GM12878 (cell line): Measurements from ENCODE around the gene WWOX. TPM values are rescaled to one million over a fixed set of nuclear protein-coding genes. Genes with fewer than 3 reads are reported as not detected.

Experiments
- ATAC-seq: fragments of 200-7000 bp; cut with Tn5 transposase; 3 replicates; pipeline ENCODE4 v1.9.1; 2020; ENCODE audit warnings: mild to moderate bottlenecking, moderate library complexity
- BruUV-seq: library from RNA; stranded (reverse); fragments of 400-500 nt; replicated peaks from 2 replicates; lab custom pipeline; 2021; lab: Mats Ljungman, UMichigan
- CTCF ChIA-PET: fragments of 300-600 bp; sonication (Branson Sonifier 250); formaldehyde crosslinking; extraction: SDS; loops from one replicate; lab custom pipeline; 2021; ENCODE audit warnings: inconsistent platforms; lab: Yijun Ruan, JAX
- POLR2A ChIA-PET: fragments of 350-600 bp; formaldehyde crosslinking; extraction: SDS; loops from one replicate; lab custom pipeline; 2021; ENCODE audit warnings: inconsistent platforms; lab: Charles Lee
- RAD21 ChIA-PET: fragments of 300-600 bp; sonication (Branson Sonifier 250); formaldehyde crosslinking; loops from one replicate; lab custom pipeline; 2023; ENCODE audit warnings: antibody characterized with exemption; ENCODE audit not compliant: unreplicated experiment; lab: Charles Lee
- SMC1A ChIA-PET: fragments of 300-600 bp; sonication (Branson Sonifier 250); formaldehyde crosslinking; loops from one replicate; lab custom pipeline; 2023; ENCODE audit not compliant: unreplicated experiment, uncharacterized antibody; lab: Charles Lee
- DNase-seq: peaks from one replicate; pipeline ENCODE4 v3.0.0-alpha.2; 2011; ENCODE audit warnings: low read depth, low spot score
- FAIRE-seq: peaks from 3 replicates; lab custom pipeline; 2011; peaks lifted over from hg19 to GRCh38; lab: Jason Lieb, UNC
- H2AFZ ChIP-seq: 2 replicates; pipeline ENCODE4 v1.6.0; 2011; ENCODE audit warnings: low read depth, low read length, control low read depth; ENCODE audit not compliant: control insufficient read depth
- H3K27ac ChIP-seq: 2 replicates; pipeline ENCODE4 v1.5.1; 2011; ENCODE audit warnings: control low read depth; ENCODE audit not compliant: control insufficient read depth, insufficient read depth
- H3K27me3 ChIP-seq, 2 experiments: replicated peaks in 1 of 2; 2 replicates each; pipeline versions ENCODE4 v1.6.0 to v1.6.1; 2011; ENCODE audit warnings: low read length in 1 of 2; ENCODE audit not compliant: control insufficient read depth in 2 of 2, insufficient read depth in 2 of 2
- H3K36me3 ChIP-seq, 2 experiments: 2 replicates each; pipeline ENCODE4 v1.5.1; 2011; ENCODE audit warnings: low read length in 1 of 2; ENCODE audit not compliant: control insufficient read depth in 2 of 2, insufficient read depth in 2 of 2
- H3K4me1 ChIP-seq: 2 replicates; pipeline ENCODE4 v1.6.1; 2011; ENCODE audit warnings: mild to moderate bottlenecking, low read length, moderate library complexity, mixed read lengths; ENCODE audit not compliant: control insufficient read depth, insufficient read depth
- H3K4me2 ChIP-seq: 2 replicates; pipeline ENCODE4 v1.6.0; 2011; ENCODE audit warnings: control low read depth; ENCODE audit not compliant: control insufficient read depth, insufficient read depth
- H3K4me3 ChIP-seq: fragments of 200-600 bp; sonication (generic); 2 replicates; pipeline ENCODE4 v1.5.1; 2016
- H3K79me2 ChIP-seq: 2 replicates; pipeline ENCODE4 v1.6.0; 2011; ENCODE audit warnings: low read length; ENCODE audit not compliant: control insufficient read depth, insufficient read depth
- H3K9ac ChIP-seq: 2 replicates; pipeline ENCODE4 v1.8.0; 2011; ENCODE audit warnings: low read length, control low read depth, mixed read lengths; ENCODE audit not compliant: control insufficient read depth, insufficient read depth
- H3K9me3 ChIP-seq: replicated peaks from 3 replicates; pipeline ENCODE4 v1.5.1; 2011; ENCODE audit warnings: mild to moderate bottlenecking, low read length; ENCODE audit not compliant: control insufficient read depth, insufficient read depth
- H4K20me1 ChIP-seq: 2 replicates; pipeline ENCODE4 v1.6.0; 2011; ENCODE audit not compliant: control insufficient read depth, insufficient read depth
- BMI1 ChIP-seq: fragments of 450-650 bp; IDR thresholded peaks from 2 replicates; pipeline ENCODE4 v1.6.1; 2016; ENCODE audit warnings: mild to moderate bottlenecking, moderate library complexity, borderline replicate concordance
- CEBPB ChIP-seq, 2 experiments: fragments of 150-350 bp in 1 of 2; IDR thresholded peaks; 2 replicates each; pipeline ENCODE4 v1.6.1; 2012 to 2014; ENCODE audit warnings: low read depth in 2 of 2, low read length in 2 of 2, borderline replicate concordance in 1 of 2, inconsistent platforms in 1 of 2
- EP300 ChIP-seq, 2 experiments: fragments of 150-350 bp in 1 of 2; IDR thresholded peaks; 2 replicates each; pipeline ENCODE4 v1.6.1; 2011 to 2012; ENCODE audit warnings: low read depth in 2 of 2, low read length in 2 of 2, borderline replicate concordance in 1 of 2, improper control_type of control experiment in 1 of 2, inconsistent platforms in 1 of 2; ENCODE audit not compliant: control insufficient read depth in 1 of 2
- IRF4 ChIP-seq: IDR thresholded peaks from 2 replicates; pipeline ENCODE4 v1.6.1; 2011; ENCODE audit warnings: low read depth, low read length
- MTA2 ChIP-seq: fragments of 450-650 bp; IDR thresholded peaks from 2 replicates; pipeline ENCODE4 v1.6.1; 2016; ENCODE audit warnings: low read depth, mild to moderate bottlenecking, moderate library complexity
- NBN ChIP-seq: fragments of 450-650 bp; IDR thresholded peaks from 2 replicates; pipeline ENCODE4 v1.6.1; 2016
- NFYA ChIP-seq: IDR thresholded peaks from 2 replicates; pipeline ENCODE4 v1.6.1; 2011; ENCODE audit warnings: low read depth, mild to moderate bottlenecking, low read length, improper control_type of control experiment, borderline replicate concordance
- SMAD1 ChIP-seq: fragments of 450-650 bp; IDR thresholded peaks from 2 replicates; pipeline ENCODE4 v1.6.1; 2018; ENCODE audit warnings: mild to moderate bottlenecking, low read depth; ENCODE audit not compliant: partially characterized antibody
- SPI1 ChIP-seq: IDR thresholded peaks from 2 replicates; pipeline ENCODE4 v1.6.1; 2011; ENCODE audit warnings: low read depth, mild to moderate bottlenecking, low read length, moderate library complexity, borderline replicate concordance; ENCODE audit not compliant: insufficient read depth
- SUZ12 ChIP-seq: fragments of 200-600 bp; sonication (generic); IDR thresholded peaks from one replicate; pipeline ENCODE4 v1.6.1; 2018; ENCODE audit warnings: antibody characterized with exemption, mild to moderate bottlenecking; ENCODE audit not compliant: unreplicated experiment
- TAF1 ChIP-seq: IDR thresholded peaks from 2 replicates; pipeline ENCODE4 v1.6.1; 2011; ENCODE audit warnings: mild to moderate bottlenecking, low read depth, low read length, borderline replicate concordance
- ZNF384 ChIP-seq: IDR thresholded peaks from 2 replicates; pipeline ENCODE4 v1.6.1; 2012; ENCODE audit warnings: low read depth, mild to moderate bottlenecking, low read length, improper control_type of control experiment, borderline replicate concordance
- WGBS: methylation state at CpG from one replicate; pipeline ENCODE4 v1.1.6; 2016; ENCODE audit warnings: low lambda C conversion rate; ENCODE audit not compliant: insufficient replicate concordance, insufficient coverage; ENCODE audit errors: missing lambda C conversion rate; 5-methylcytosine and 5-hydroxymethylcytosine counted together
- in situ Hi-C: fragments of 300-500 bp; cut with MboI; formaldehyde crosslinking; loops from 9 replicates; pipeline ENCODE4 v1.14.3; 2018; ENCODE audit warnings: mixed read lengths
- intact Hi-C: fragments of 100-400 bp; cut with micrococcal nuclease; formaldehyde crosslinking; loops from one replicate; pipeline ENCODE4 v1.14.2; 2022; ENCODE audit not compliant: unreplicated experiment
- polyA plus RNA-seq, 11 experiments: library from polyadenylated mRNA; depleted of rRNA in 4 of 11; unstranded in 6 of 11; stranded (reverse) in 5 of 11; fragments of >200 nt; fragmentation: Nextera tagmentation in 4 of 11; fragmentation: Illumina TruSeq in 1 of 11; extraction: Ambion mirVana in 4 of 11; extraction: Trizol in 1 of 11; gene quantifications; 1 replicate in 1 of 11; 2 replicates in 10 of 11; pipeline versions ENCODE4 v1.2.1 to v1.2.3, GENCODE V29; 2011 to 2016; ENCODE audit warnings: inconsistent platforms in 2 of 11, missing spikeins in 2 of 11, low read depth in 1 of 11
- total RNA-seq, 4 experiments: library from RNA; depleted of rRNA in 3 of 4; stranded (reverse); fragments of >200 nt in 3 of 4; fragmentation: Illumina TruSeq in 1 of 4; extraction: Trizol in 1 of 4; gene quantifications; 2 replicates each; pipeline versions ENCODE4 v1.2.1 to v1.2.3, GENCODE V29; 2013 to 2021
- TF ChIP-seq, protein P1 (sequence below): fragments of 450-650 bp; IDR thresholded peaks from 2 replicates; pipeline ENCODE4 v1.6.1; 2018; ENCODE audit warnings: borderline replicate concordance, mild to moderate bottlenecking; ENCODE audit not compliant: partially characterized antibody
- TF ChIP-seq, protein P2 (sequence below): fragments of 450-650 bp; IDR thresholded peaks from 2 replicates; pipeline ENCODE4 v1.6.1; 2017; ENCODE audit warnings: mild to moderate bottlenecking, low read depth, inconsistent platforms; ENCODE audit not compliant: poor library complexity, severe bottlenecking
- TF ChIP-seq, protein P3 (sequence below): fragments of 450-650 bp; IDR thresholded peaks from 2 replicates; pipeline ENCODE4 v1.6.1; 2016; ENCODE audit warnings: mild to moderate bottlenecking

Gene WWOX
- total and polyA plus RNA-seq, 10 of the 15 experiments (the other 5 are each of a cell fraction or from before 2014, with no cell fraction given): 2.8 to 24.4 (median 17.8) TPM

DNA sequence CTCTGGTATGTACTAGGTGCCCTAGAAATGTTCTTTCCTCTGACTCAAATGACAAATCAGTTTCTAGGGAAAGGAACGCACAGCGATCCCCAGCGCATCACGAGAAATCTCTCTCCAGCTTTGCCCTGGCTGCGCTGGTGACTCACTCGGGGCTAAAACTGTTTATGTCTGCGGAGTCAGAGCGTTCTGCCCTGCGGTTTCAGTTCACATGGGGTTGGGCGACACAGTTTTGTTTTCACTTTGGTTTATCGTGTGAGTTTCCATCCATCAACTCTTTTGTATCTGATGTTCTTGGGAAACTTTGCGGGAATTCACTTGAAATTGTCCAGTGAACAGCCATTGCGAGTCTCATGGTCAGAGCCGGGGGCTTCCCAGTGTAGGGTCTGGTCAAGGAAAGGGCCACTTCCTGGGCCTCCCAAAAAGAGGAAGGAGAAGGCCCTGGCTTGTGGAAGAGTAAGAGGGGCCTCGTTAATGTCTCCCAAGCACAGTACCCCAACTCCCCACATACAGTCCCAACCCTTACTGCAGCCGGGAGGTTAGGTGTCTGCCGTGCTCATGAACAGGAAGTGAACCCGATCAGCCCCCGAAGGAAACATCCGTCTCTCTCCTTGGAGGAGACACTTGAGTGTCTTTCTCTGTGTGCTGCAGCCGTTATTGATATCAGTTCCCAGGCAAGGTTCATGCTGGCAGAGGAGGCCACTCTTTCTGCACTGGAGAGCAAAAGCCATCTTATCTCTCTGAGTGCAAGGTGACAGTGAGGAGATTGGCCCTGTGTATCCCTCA is 643.2 kb downstream of the WWOX start:
- H3K36me3 ChIP-seq: no peaks in the 10 kb centered on the region
- ChIA-PET POLR2A (interaction anchor here (1.0 kb wide), 1 partner anchor 19 kb away, joined by 3 read pairs; no protein-coding TSS in a partner anchor), SMC1A (no interaction called here), RAD21 (interaction anchor here (0.6 kb wide), 1 partner anchor 27 kb away, joined by 3 read pairs; no protein-coding TSS in a partner anchor), CTCF (no interaction called here)
- FAIRE-seq (peak; percentile 87), DNase-seq (peak; percentile 83), ATAC-seq (peak; percentile 97)
- peaks cover 13% of the 10 kb centered on the region for H3K4me1 ChIP-seq
- peak overlapping the region; percentile 78 for H2AFZ ChIP-seq
- H4K20me1 ChIP-seq: no peaks in the 10 kb centered on the region
- H3K79me2 ChIP-seq: no peaks in the 10 kb centered on the region
- peak overlapping the region; percentile 82 for H3K27ac ChIP-seq
- intact Hi-C loops (loop anchor here (1.0 kb wide), 1 partner anchor 19 kb away; no protein-coding TSS in a partner anchor), in situ Hi-C loops (no loop called here)
- peak overlapping the region; percentile 50; the same call in 1 of the 2 replicates for H3K4me3 ChIP-seq
- H3K4me2 ChIP-seq: peak overlapping the region; percentile 39
- no peaks in the 10 kb centered on the region for H3K9me3 ChIP-seq
- WGBS: 1% methylated on average over 21 of the region's 21 CpGs
- H3K9ac ChIP-seq: peak overlapping the region; percentile 49; the same call in 1 of the 2 replicates
- no TSS peak for BruUV-seq
- 0 out of 4 replicates have a peak, but pooled peaks cover 0 to 3% of the 10 kb centered on the region in 2 experiments for H3K27me3 ChIP-seq
- TF ChIP-seq NBN (0 out of 2 replicates have a peak, but pooled peaks have one; percentile 61), ZNF384 (no peak), EP300 (IDR thresholded peaks at IDR 0.05; ENCODE audit: borderline replicate concordance in 1 of 2, control insufficient read depth in 1 of 2, low read depth in 2 of 2, low read length in 2 of 2) (peak; percentile 50 to 69; a peak in 2 of 4 replicates), SPI1 (peak; percentile 65), MTA2 (peak; percentile 56), BMI1 (no peak), SMAD1 (no peak), IRF4 (0 out of 2 replicates have a peak, but pooled peaks have one; percentile 38), SUZ12 (no peak), NFYA (no peak), CEBPB (IDR thresholded peaks at IDR 0.05; ENCODE audit: borderline replicate concordance in 1 of 2, low read depth in 2 of 2, low read length in 2 of 2) (no peak), TAF1 (peak; percentile 9; the same call in 1 of the 2 replicates)
- TF ChIP-seq, protein P1, sequence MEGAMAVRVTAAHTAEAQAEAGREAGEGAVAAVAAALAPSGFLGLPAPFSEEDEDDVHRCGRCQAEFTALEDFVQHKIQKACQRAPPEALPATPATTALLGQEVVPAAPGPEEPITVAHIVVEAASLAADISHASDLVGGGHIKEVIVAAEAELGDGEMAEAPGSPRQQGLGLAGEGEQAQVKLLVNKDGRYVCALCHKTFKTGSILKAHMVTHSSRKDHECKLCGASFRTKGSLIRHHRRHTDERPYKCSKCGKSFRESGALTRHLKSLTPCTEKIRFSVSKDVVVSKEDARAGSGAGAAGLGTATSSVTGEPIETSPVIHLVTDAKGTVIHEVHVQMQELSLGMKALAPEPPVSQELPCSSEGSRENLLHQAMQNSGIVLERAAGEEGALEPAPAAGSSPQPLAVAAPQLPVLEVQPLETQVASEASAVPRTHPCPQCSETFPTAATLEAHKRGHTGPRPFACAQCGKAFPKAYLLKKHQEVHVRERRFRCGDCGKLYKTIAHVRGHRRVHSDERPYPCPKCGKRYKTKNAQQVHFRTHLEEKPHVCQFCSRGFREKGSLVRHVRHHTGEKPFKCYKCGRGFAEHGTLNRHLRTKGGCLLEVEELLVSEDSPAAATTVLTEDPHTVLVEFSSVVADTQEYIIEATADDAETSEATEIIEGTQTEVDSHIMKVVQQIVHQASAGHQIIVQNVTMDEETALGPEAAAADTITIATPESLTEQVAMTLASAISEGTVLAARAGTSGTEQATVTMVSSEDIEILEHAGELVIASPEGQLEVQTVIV: no peak
- TF ChIP-seq, protein P2, sequence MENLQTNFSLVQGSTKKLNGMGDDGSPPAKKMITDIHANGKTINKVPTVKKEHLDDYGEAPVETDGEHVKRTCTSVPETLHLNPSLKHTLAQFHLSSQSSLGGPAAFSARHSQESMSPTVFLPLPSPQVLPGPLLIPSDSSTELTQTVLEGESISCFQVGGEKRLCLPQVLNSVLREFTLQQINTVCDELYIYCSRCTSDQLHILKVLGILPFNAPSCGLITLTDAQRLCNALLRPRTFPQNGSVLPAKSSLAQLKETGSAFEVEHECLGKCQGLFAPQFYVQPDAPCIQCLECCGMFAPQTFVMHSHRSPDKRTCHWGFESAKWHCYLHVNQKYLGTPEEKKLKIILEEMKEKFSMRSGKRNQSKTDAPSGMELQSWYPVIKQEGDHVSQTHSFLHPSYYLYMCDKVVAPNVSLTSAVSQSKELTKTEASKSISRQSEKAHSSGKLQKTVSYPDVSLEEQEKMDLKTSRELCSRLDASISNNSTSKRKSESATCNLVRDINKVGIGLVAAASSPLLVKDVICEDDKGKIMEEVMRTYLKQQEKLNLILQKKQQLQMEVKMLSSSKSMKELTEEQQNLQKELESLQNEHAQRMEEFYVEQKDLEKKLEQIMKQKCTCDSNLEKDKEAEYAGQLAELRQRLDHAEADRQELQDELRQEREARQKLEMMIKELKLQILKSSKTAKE: peak; percentile 80
- TF ChIP-seq, protein P3, sequence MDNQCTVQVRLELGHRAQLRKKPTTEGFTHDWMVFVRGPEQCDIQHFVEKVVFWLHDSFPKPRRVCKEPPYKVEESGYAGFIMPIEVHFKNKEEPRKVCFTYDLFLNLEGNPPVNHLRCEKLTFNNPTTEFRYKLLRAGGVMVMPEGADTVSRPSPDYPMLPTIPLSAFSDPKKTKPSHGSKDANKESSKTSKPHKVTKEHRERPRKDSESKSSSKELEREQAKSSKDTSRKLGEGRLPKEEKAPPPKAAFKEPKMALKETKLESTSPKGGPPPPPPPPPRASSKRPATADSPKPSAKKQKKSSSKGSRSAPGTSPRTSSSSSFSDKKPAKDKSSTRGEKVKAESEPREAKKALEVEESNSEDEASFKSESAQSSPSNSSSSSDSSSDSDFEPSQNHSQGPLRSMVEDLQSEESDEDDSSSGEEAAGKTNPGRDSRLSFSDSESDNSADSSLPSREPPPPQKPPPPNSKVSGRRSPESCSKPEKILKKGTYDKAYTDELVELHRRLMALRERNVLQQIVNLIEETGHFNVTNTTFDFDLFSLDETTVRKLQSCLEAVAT: 0 out of 2 replicates have a peak, but pooled peaks have one; percentile 81
